WTC11 (cell line): ENCODE data around the gene FGFBP1. TPM values are rescaled to one million over a fixed set of nuclear protein-coding genes. Genes with fewer than 3 reads are reported as not detected.

Experiments used
- ATAC-seq: fragments of 200-7000 bp; cut with Tn5 transposase; 2 replicates; pipeline ENCODE4 v1.10.0; 2021; ENCODE audit warnings: mild to moderate bottlenecking, moderate library complexity
- CTCF ChIA-PET: fragments of 300-600 bp; sonication (Branson Sonifier 250); formaldehyde crosslinking; loops from one replicate; lab custom pipeline; 2021; ENCODE audit warnings: antibody characterized with exemption; lab: Charles Lee
- POLR2A ChIA-PET: fragments of 350-600 bp; sonication (Branson Sonifier 250); formaldehyde crosslinking; loops from one replicate; lab custom pipeline; 2021; ENCODE audit warnings: antibody characterized with exemption; lab: Charles Lee
- DNase-seq: peaks from one replicate; pipeline ENCODE4 v3.0.0; 2021; ENCODE audit warnings: low spot score
- H3K27ac Mint-ChIP-seq: 2 replicates; pipeline ENCODE4 v1.8.0; 2021; ENCODE audit warnings: mixed read lengths
- H3K27me3 Mint-ChIP-seq: 2 replicates; pipeline ENCODE4 v1.8.0; 2021; ENCODE audit warnings: low read depth, mild to moderate bottlenecking, moderate library complexity, mixed read lengths
- H3K36me3 Mint-ChIP-seq: 2 replicates; pipeline ENCODE4 v1.8.0; 2021; ENCODE audit warnings: mixed read lengths
- H3K4me1 Mint-ChIP-seq: 2 replicates; pipeline ENCODE4 v1.8.0; 2022; ENCODE audit warnings: mixed read lengths
- H3K4me3 Mint-ChIP-seq: 2 replicates; pipeline ENCODE4 v1.8.0; 2021; ENCODE audit warnings: mild to moderate bottlenecking, moderate library complexity, mixed read lengths
- H3K9me3 Mint-ChIP-seq: 2 replicates; pipeline ENCODE4 v1.8.0; 2021; ENCODE audit warnings: mixed read lengths
- ATF3 ChIP-seq: sonication (generic); formaldehyde crosslinking; conservative IDR thresholded peaks from 2 replicates; pipeline ENCODE4 v1.8.1; 2022; ENCODE audit warnings: mild to moderate bottlenecking, missing genetic modification reagents
- CDX4 ChIP-seq: fragments of 250-450 bp; sonication (Bioruptor Pico); IDR thresholded peaks from 2 replicates; pipeline ENCODE4 v1.9.0; 2021; ENCODE audit warnings: moderate library complexity, mild to moderate bottlenecking, inconsistent platforms, borderline replicate concordance
- CTCF ChIP-seq: fragments of 200-600 bp; IDR thresholded peaks from 2 replicates; pipeline ENCODE4 v1.8.0; 2022; ENCODE audit warnings: antibody characterized with exemption
- E2F5 ChIP-seq: sonication (generic); formaldehyde crosslinking; IDR thresholded peaks from 2 replicates; pipeline ENCODE4 v1.8.1; 2022; ENCODE audit warnings: mild to moderate bottlenecking, moderate library complexity, missing genetic modification reagents
- ELF4 ChIP-seq: sonication (generic); formaldehyde crosslinking; IDR thresholded peaks from 2 replicates; pipeline ENCODE4 v1.8.1; 2022; ENCODE audit warnings: low read depth, mild to moderate bottlenecking, moderate library complexity, missing genetic modification reagents
- GRHL2 ChIP-seq: fragments of 250-450 bp; sonication (Bioruptor Pico); IDR thresholded peaks from 2 replicates; pipeline ENCODE4 v1.8.0; 2022; ENCODE audit warnings: mild to moderate bottlenecking, moderate library complexity; ENCODE audit not compliant: insufficient replicate concordance, severe bottlenecking
- HMGA2 ChIP-seq: fragments of 250-450 bp; sonication (Bioruptor Pico); IDR thresholded peaks from 2 replicates; pipeline ENCODE4 v1.4.0; 2021; ENCODE audit warnings: mild to moderate bottlenecking, moderate library complexity
- IRF2 ChIP-seq: sonication (generic); formaldehyde crosslinking; IDR thresholded peaks from 2 replicates; pipeline ENCODE4 v1.8.0; 2022; ENCODE audit warnings: low read depth, missing genetic modification reagents, borderline replicate concordance
- KAT7 ChIP-seq: sonication (generic); formaldehyde crosslinking; IDR thresholded peaks from 2 replicates; pipeline ENCODE4 v1.8.1; 2023; ENCODE audit warnings: missing genetic modification reagents, mild to moderate bottlenecking, borderline replicate concordance
- MLX ChIP-seq: sonication (generic); formaldehyde crosslinking; IDR thresholded peaks from 2 replicates; pipeline ENCODE4 v1.8.1; 2023; ENCODE audit warnings: mild to moderate bottlenecking, missing genetic modification reagents, moderate library complexity
- MXD4 ChIP-seq: fragments of 250-450 bp; sonication (Bioruptor Pico); IDR thresholded peaks from 2 replicates; pipeline ENCODE4 v1.8.0; 2021; ENCODE audit warnings: mild to moderate bottlenecking, moderate library complexity, borderline replicate concordance
- MYBL2 ChIP-seq: sonication (generic); formaldehyde crosslinking; IDR thresholded peaks from 2 replicates; pipeline ENCODE4 v1.8.1; 2023; ENCODE audit warnings: mild to moderate bottlenecking, moderate library complexity, missing genetic modification reagents
- NFE2L1 ChIP-seq: sonication (generic); formaldehyde crosslinking; IDR thresholded peaks from 2 replicates; pipeline ENCODE4 v1.8.1; 2023; ENCODE audit warnings: missing genetic modification reagents
- NFYB ChIP-seq: sonication (generic); formaldehyde crosslinking; conservative IDR thresholded peaks from 2 replicates; pipeline ENCODE4 v1.8.0; 2022; ENCODE audit warnings: low read depth, missing genetic modification reagents
- NR2C2 ChIP-seq: sonication (generic); formaldehyde crosslinking; IDR thresholded peaks from 2 replicates; pipeline ENCODE4 v1.8.0; 2022; ENCODE audit warnings: mild to moderate bottlenecking, missing genetic modification reagents
- OVOL2 ChIP-seq: fragments of 250-450 bp; sonication (Bioruptor Pico); IDR thresholded peaks from 2 replicates; pipeline ENCODE4 v1.9.0; 2021; ENCODE audit warnings: mild to moderate bottlenecking, borderline replicate concordance
- PREB ChIP-seq: sonication (generic); formaldehyde crosslinking; IDR thresholded peaks from 2 replicates; pipeline ENCODE4 v1.8.1; 2022; ENCODE audit warnings: mild to moderate bottlenecking, missing genetic modification reagents, moderate library complexity, borderline replicate concordance
- PRRX2 ChIP-seq: fragments of 250-450 bp; sonication (Bioruptor Pico); IDR thresholded peaks from 2 replicates; pipeline ENCODE4 v1.8.0; 2021; ENCODE audit warnings: mild to moderate bottlenecking
- TEAD4 ChIP-seq: sonication (generic); formaldehyde crosslinking; IDR thresholded peaks from 2 replicates; pipeline ENCODE4 v1.8.0; 2022; ENCODE audit warnings: mild to moderate bottlenecking, missing genetic modification reagents
- ZBTB43 ChIP-seq: sonication (generic); formaldehyde crosslinking; IDR thresholded peaks from 2 replicates; pipeline ENCODE4 v1.8.1; 2023; ENCODE audit warnings: mild to moderate bottlenecking, missing genetic modification reagents
- ZNF396 ChIP-seq: fragments of 250-450 bp; sonication (Bioruptor Pico); IDR thresholded peaks from 2 replicates; pipeline ENCODE4 v1.8.0; 2021; ENCODE audit warnings: mild to moderate bottlenecking, moderate library complexity, borderline replicate concordance
- ZNF423 ChIP-seq: fragments of 250-450 bp; sonication (Bioruptor Pico); IDR thresholded peaks from 2 replicates; pipeline ENCODE4 v2.1.2; 2022; ENCODE audit warnings: mild to moderate bottlenecking, moderate library complexity
- total RNA-seq: library from RNA; stranded (reverse); gene quantifications from 3 replicates; pipeline ENCODE4 v1.2.3, GENCODE V29; 2021

FGFBP1 gene
- total RNA-seq, 1 experiment from 2014 or later, result not detected

- CTCF ChIA-PET, result interaction anchor here (1.2 to 1.4 kb wide), 2 partner anchors 32 to 42 kb away, joined by 3 to 7 read pairs; no protein-coding TSS in a partner anchor
Measured at GRCh38 chr4:15914291-15914690, 24.2 kb downstream of the FGFBP1 start.

GRCh38 chr4:15913631-15913970, 24.9 kb downstream of the FGFBP1 start:
- CTCF ChIA-PET, result interaction anchor here (0.8 to 1.4 kb wide), 3 partner anchors 31 to 108 kb away, joined by 3 to 7 read pairs (median 5); no protein-coding TSS in a partner anchor
- H3K4me3 Mint-ChIP-seq, result no peak overlapping the region
- POLR2A ChIA-PET, result no interaction called here
- TF ChIP-seq ELF4 (CRISPR knock-in tag), result no peak
- no peak for TF ChIP-seq CTCF
- TF ChIP-seq TEAD4 (CRISPR knock-in tag), result no peak
- TF ChIP-seq OVOL2, result no peak
- TF ChIP-seq HMGA2, result no peak
- TF ChIP-seq ATF3 (CRISPR knock-in tag), result no peak
- TF ChIP-seq GRHL2, result no peak
- TF ChIP-seq ZNF423 (CRISPR knock-in tag), result no peak
- TF ChIP-seq NFYB (CRISPR knock-in tag), result no peak
- no peak for TF ChIP-seq IRF2
- no peak for TF ChIP-seq MLX (CRISPR knock-in tag)
- TF ChIP-seq, all 79 proteins: peak for 0
- H3K9me3 Mint-ChIP-seq, result peaks cover 27% of the 10 kb centered on the region
- H3K27ac Mint-ChIP-seq, result no peak overlapping the region
- no peaks in the 10 kb centered on the region for H3K4me1 Mint-ChIP-seq
- peaks cover 16% of the 10 kb centered on the region for H3K36me3 Mint-ChIP-seq
- DNase-seq (no peak), ATAC-seq (no peak)
- H3K27me3 Mint-ChIP-seq, result no peaks in the 10 kb centered on the region; the same call in 1 of the 2 replicates

More at GRCh38 chr4:15914291-15914690, 24.2 kb downstream of the FGFBP1 start:
- Mint-ChIP-seq H3K4me1 (no peaks in the 10 kb centered on the region), H3K27me3 (no peaks in the 10 kb centered on the region; the same call in 1 of the 2 replicates), H3K36me3 (peaks cover 16% of the 10 kb centered on the region), H3K9me3 (peaks cover 27% of the 10 kb centered on the region), H3K27ac (no peak overlapping the region), H3K4me3 (no peak overlapping the region)
- POLR2A ChIA-PET, result no interaction called here
- ATAC-seq (no peak), DNase-seq (no peak)
- TF ChIP-seq CDX4 (CRISPR knock-in tag) (no peak), ZBTB43 (CRISPR knock-in tag) (no peak), ZNF396 (CRISPR knock-in tag) (no peak), NFE2L1 (CRISPR knock-in tag) (no peak), MXD4 (no peak), E2F5 (CRISPR knock-in tag) (no peak), KAT7 (no peak), MYBL2 (CRISPR knock-in tag) (no peak), PRRX2 (no peak), NR2C2 (CRISPR knock-in tag) (no peak), PREB (no peak)
